AG10803 (cell line): Measurements from ENCODE around the gene CWC27.
"Not testable (repeated sequence)": the region's sequence is repeated elsewhere in the genome, so short reads cannot be mapped to it uniquely, and the experiment has no call there.

Source experiments
- DNase-seq: peaks from one replicate; pipeline ENCODE4 v3.0.0; 2010; ENCODE audit warnings: low read depth
- H3K4me3 ChIP-seq: 2 replicates; pipeline ENCODE4 v1.5.1; 2011; ENCODE audit warnings: mild to moderate bottlenecking, low read length, control low read depth
- CTCF ChIP-seq: conservative IDR thresholded peaks from 2 replicates; pipeline ENCODE4 v1.5.1; 2011; ENCODE audit warnings: mild to moderate bottlenecking, low read length, control low read depth, inconsistent platforms

Gene CWC27

GRCh38 chr5:64923151-64923685, 154.5 kb downstream of the CWC27 start:
- peak; percentile 5 for DNase-seq
- TF ChIP-seq CTCF, result no peak
- no peak overlapping the region for H3K4me3 ChIP-seq

GRCh38 chr5:64925123-64925522, 156.4 kb downstream of the CWC27 start:
- DNase-seq, result no peak
- no peak overlapping the region for H3K4me3 ChIP-seq
- TF ChIP-seq CTCF, result no peak

GRCh38 chr5:64929833-64930232, 161.1 kb downstream of the CWC27 start:
- H3K4me3 ChIP-seq, result no peak overlapping the region
- no peak for DNase-seq
- no peak for TF ChIP-seq CTCF

GRCh38 chr5:64930672-64931318, 162.1 kb downstream of the CWC27 start:
- no peak for TF ChIP-seq CTCF
- no peak for DNase-seq

GRCh38 chr5:64939422-64939771, 170.7 kb downstream of the CWC27 start:
- H3K4me3 ChIP-seq, DNase-seq: not testable (repeated sequence)

More at GRCh38 chr5:64930672-64931318, 162.1 kb downstream of the CWC27 start:
- H3K4me3 ChIP-seq, result no peak overlapping the region

GRCh38 chr5:64939772-64940510, 171.2 kb downstream of the CWC27 start:
- TF ChIP-seq CTCF, result no peak
- DNase-seq, result peak; percentile 3
- H3K4me3 ChIP-seq, result no peak overlapping the region

- no peak for DNase-seq
- TF ChIP-seq CTCF, result no peak
These were observed 173.7 kb downstream of the CWC27 start for GRCh38 chr5:64942460-64942859.

More at GRCh38 chr5:64942460-64942859, 173.7 kb downstream of the CWC27 start:
- H3K4me3 ChIP-seq, result no peak overlapping the region
